GM08714 (cell line): Measurements from ENCODE around the gene NHLRC2.

Experiments used
- H3K4me3 ChIP-seq: fragments of 200-500 bp; sonication (Bioruptor generic); 2 replicates; pipeline ENCODE4 v1.5.1; 2014; ENCODE audit warnings: mild to moderate bottlenecking, low read length, inconsistent platforms
- ZNF274 ChIP-seq: IDR thresholded peaks from 2 replicates; pipeline ENCODE4 v1.6.1; 2012; ENCODE audit warnings: mild to moderate bottlenecking, low read depth, low read length

Gene NHLRC2

DNA sequence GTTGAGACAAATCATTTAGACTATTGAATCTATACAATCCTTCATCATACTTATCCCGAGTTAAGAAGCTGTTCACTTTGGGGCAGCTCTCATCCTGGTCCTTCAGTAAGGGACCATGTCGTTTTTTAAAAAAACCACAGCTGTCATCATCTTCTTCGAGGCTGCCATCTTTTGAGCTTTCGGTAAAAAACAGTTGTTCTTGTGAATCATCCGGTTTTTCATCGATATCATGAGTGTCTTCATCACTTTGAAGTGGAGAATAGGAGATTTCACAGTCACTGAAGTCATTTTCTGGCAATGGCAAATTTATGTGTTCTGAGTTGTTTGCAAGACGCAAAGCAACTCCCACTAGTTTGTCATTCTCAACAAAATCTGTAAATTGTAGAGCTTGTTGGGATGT is 4.5 kb upstream of the NHLRC2 start:
- TF ChIP-seq ZNF274: no peak
- H3K4me3 ChIP-seq: no peak overlapping the region

DNA sequence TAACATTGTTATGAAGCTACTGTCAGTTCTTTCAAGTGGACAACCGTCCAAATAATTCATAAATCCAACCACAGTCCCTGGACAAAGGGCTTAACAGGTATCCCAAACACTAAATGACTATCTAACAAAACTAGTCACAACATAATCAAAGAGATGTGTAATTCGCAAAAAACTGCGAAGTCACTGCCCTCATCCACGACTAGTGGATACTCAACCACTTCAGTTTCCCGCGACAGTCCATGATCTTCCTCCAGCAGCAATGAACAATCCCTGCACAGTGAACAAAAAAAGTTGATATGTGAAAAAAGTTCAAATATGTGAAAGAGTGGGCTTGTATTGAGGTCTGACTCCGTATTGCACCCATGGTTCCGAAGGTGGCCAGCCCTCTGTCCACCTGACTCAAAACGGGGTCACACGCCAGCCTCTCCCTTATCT is 866 bp upstream of the NHLRC2 start:
- peak overlapping the region; percentile 86 for H3K4me3 ChIP-seq
- no peak for TF ChIP-seq ZNF274

DNA sequence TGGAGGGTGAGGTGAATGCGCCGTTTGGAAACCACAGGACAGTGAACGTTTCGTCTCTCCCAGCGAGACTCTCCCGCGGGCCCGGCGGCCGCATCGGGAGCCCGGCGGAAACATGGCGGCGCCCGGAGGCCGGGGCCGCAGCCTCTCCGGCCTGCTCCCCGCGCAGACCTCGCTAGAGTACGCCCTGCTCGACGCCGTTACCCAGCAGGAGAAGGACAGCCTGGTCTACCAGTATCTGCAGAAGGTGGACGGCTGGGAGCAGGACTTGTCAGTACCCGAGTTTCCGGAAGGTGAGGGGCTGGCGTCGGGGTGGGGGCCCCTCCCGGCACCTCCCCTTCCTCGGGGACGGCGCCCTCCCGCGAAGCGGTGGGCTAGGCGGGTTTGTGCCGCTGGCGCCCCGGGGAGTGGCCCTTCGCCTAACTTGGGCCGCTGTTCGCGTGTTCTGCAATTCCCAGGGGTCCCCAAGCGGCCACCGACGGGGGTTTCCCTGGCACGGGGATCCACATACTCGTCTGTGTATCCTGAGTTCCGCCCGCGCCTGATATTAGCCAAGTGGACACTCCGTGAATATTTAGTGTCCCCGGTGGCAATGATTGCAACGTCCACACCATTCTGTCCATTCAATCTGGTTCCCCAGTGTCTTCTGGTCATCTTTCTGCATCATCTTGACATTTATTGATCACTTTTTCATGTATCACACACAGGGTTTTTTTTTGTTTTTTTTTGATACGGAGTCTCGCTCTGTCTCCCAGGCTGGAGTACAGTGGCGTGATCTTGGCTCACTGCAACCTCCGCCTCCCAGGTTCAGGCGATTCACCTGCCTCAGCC is 514 bp downstream of the NHLRC2 start:
- H3K4me3 ChIP-seq: peak overlapping the region; percentile 86
- TF ChIP-seq ZNF274: no peak

DNA sequence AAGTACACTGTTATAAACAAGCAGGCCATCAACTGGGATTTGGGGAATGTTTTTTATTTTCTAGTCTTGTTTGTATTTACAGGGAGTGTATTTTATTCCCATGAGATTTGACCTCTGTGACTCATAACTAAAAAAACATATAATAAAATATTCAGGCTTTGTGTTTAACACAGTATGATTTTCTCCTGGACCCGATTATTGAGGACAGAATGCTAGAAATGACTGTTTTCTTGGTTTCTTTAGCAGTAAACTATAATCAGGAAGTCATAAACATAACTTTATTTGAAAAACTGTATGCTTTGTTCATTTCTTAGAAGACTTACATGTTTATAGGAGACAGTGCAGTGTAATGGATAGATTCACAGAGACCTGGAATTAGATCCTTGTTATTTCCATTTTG is 2.1 kb downstream of the NHLRC2 start:
- peak overlapping the region; percentile 86; the same call in 1 of the 2 replicates for H3K4me3 ChIP-seq
- TF ChIP-seq ZNF274: no peak

DNA sequence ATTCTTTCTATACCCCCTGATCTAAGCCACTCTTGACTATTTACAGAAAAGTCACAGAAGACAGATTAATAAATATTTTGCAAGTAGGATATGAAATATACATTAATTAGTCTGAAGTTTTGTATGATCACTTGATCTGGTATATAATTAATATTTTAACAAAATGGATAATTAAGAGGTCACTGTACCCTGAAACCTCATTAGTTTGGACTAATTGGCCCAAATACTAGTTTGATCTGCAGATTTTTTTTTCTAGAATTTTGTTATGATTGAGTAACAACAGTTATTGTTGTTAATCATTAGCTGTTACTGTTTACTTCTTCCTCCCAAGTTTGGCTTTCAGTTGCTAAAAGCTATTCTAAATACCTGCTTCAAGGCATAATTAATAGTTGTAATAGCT is 2.7 kb downstream of the NHLRC2 start:
- TF ChIP-seq ZNF274: no peak
- H3K4me3 ChIP-seq: peak overlapping the region; percentile 86; the same call in 1 of the 2 replicates

DNA sequence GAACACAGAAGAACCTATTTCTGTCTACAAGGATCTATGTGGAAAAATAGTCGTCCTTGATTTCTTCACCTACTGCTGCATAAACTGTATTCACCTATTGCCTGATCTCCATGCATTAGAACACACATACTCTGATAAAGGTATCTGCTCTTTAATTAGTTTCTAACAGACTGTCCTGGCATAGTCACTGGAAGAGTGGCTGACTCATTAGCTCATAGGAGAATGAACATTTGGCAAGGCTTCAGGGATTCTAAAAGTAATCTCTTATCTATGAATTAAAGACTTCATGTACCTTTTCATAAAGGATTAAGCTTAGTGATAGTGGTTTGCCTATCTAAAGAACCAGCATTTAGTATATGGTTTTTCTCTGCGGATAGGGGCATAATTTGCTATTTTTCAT is 4.1 kb downstream of the NHLRC2 start:
- no peak for TF ChIP-seq ZNF274

DNA sequence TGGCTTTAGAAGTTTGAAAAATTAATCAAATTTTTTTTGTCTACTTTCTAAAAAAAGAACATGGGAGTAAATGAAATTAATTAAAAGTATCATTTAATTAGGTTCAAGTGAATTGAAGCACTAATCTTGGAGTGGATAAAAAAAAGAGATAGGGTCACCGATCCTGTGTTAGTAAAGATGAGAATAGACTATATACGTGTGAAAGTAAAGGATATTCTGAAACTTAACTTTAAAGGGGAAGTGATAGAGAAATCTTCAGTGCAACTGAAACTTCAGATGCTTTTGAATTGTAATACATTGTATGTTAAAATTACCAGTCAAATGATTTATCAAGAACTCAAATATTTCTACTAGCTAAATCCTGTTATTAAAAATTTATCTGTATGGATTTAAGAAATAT is 4.8 kb downstream of the NHLRC2 start:
- TF ChIP-seq ZNF274: no peak
- peak overlapping the region; percentile 55; the same call in 1 of the 2 replicates for H3K4me3 ChIP-seq

More for the DNA sequence above, 4.1 kb downstream of the NHLRC2 start:
- no peak overlapping the region; the same call in 1 of the 2 replicates for H3K4me3 ChIP-seq

DNA sequence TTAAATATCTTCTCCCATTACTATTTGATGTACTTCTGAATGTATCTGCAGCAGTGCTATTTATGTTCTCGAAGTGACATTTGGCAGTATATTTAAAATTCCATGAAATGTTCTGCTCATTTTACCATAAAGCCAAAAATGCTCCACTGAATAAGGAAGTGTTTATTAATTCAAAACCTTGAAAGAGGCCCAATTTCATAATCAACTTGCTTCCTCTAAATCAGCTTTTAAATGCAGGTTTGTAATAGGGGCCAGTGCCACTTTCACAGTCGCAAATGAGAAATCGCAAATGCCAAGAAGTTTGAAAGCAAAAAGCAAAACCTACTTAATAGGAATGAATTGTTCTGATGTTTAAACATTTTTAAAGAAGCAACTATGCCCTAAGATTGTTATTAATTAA is 11.4 kb downstream of the NHLRC2 start:
- no peak for TF ChIP-seq ZNF274
- H3K4me3 ChIP-seq: no peak overlapping the region

DNA sequence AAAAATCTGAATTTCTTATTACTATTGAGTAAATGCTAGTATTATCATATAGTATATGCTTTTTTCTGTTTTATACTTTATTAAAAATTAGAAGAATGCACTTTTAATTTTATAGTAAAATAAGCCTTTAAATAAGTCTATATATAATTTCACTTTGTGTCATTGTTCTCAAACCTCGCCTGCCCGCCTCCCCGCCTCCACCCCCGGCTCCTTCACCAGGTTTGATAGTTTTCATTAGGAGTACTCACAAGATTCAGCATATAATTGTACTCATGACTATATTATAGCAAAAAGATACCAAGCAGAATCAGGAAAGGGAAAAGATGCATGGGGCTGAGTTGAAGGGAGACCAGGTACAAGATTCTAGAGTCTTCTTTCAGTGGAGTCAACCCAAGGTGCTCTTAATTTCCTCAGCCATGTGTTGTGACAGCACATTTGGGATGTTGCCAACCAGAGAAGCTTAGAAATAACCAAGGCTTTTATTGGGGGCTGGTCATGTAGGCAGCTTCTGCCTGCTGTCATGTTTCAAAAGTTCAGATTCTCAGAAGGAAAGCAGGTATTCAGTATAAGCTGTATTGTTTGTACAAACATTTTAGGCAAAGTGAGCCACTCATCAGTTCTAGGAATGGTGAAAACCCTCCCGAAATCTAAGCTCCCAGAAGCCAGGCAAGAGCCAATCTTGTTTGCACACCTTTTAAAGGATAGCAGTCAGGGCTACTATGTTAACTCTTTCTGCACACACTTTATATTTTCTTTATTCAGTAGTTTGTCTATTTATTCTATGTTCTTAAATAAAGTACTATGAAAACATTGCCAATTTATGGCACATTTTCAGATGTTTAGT is 12.3 kb downstream of the NHLRC2 start:
- no peak overlapping the region for H3K4me3 ChIP-seq
- no peak for TF ChIP-seq ZNF274

DNA sequence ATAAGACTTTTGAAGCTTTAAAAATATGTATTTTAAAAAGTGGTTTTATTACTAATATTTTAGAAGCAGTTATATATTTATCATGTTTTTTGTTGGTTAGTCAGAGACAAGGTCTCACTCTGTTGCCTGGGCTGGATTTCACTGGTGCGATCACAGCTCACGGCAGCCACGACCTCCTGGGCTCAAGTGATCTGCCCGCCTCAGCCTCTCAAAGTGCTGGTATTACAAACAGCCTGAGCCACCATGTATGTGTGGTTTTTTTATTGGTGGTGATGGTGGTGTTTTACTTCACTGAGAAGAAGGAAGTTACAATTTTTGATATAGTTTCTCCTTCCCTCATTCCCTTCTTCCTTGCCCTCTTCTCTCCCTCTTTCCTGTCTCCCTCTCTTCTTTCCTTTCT is 13.4 kb downstream of the NHLRC2 start:
- no peak for TF ChIP-seq ZNF274
- H3K4me3 ChIP-seq: no peak overlapping the region

DNA sequence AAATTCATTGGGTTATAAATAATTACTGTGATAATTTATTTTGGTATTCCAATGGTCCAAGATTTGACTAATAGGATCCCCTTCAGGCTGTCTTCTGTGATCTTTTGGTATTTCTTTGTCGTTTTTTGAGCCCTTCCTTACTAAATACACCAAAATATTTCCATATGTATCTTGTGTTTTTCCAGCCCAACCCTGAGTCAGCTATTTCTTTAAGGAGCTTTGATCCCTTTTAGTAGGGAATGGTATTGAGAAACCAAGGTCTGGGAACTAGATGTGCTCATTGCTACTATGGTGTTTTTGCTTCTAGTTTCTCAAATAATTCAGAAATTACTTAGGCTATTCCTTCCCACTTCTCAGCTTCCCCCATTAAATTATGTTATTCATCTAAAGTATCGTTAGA is 15.3 kb downstream of the NHLRC2 start:
- TF ChIP-seq ZNF274: no peak
- no peak overlapping the region for H3K4me3 ChIP-seq

DNA sequence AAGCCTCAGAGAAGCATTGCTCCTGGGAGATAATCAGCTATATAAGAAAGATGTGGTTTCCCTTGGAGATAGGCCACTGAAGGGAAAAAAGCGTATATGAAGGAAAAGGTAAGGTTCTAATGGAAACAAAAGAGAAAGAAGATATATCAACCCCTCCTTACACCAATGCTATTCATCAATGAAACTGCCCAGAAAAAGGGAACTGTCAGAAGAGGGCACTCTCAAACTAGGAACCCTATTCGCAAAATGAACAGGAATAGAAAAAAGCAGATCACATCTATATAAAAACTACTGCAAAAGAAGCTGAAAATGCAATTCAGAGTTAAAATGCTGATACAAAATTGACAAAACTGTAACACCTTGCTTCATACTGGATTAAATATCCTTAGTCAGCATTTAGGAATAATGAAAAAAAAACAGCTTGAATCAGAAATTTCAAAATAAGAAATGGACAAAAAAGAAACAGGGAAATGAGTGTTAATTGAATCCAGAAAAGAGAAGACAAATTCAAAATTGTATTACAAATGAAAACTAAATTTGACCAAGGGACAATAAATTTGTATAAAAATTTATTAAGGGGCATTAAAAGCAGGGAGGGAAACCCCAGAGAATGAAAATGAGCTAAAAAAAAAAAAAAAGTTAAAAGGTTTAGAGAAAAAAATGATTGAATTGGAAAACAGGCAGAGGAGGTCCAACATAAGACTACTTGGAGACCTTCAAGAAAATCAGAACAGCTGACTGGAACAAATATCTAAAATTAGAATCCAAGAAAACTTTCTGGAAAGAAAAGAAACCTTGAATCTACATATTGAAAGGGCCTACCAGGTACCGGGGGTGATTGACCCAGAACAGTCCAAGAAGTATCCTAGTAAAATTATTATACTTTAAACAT is 17.9 kb downstream of the NHLRC2 start:
- H3K4me3 ChIP-seq: no peak overlapping the region
- TF ChIP-seq ZNF274: no peak

DNA sequence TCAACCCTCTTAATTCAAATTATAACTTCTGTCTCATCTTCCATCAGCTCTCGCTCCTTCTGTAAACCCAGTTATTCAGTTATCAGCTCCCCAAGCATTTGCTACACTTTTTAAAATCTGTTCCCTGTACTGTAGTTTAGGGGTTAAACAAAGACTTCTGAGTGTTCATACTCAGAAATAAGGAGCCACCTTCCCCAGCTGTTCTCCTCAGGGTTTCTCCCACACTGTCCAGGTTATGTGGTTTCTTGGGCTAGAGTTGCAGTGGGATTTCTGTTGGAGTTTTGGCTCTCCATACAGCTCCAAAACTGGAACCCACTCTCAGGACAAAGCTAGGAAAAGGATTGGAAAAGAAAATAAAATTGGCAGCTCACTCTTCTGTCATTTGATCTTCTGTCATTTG is 20.8 kb downstream of the NHLRC2 start:
- no peak overlapping the region for H3K4me3 ChIP-seq
- TF ChIP-seq ZNF274: no peak

DNA sequence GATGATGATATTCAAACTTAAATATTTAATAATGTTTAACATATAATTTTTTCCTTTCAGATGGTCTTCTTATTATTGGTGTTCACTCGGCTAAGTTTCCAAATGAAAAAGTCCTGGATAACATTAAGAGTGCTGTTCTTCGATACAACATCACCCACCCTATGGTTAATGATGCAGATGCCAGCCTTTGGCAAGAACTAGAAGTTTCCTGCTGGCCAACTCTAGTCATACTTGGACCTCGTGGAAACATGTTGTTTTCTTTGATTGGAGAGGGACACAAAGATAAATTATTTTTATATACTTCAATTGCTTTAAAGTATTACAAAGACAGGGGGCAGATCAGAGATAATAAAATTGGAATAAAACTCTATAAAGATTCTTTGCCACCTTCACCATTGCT is 22.0 kb downstream of the NHLRC2 start:
- TF ChIP-seq ZNF274: no peak
- no peak overlapping the region for H3K4me3 ChIP-seq

DNA sequence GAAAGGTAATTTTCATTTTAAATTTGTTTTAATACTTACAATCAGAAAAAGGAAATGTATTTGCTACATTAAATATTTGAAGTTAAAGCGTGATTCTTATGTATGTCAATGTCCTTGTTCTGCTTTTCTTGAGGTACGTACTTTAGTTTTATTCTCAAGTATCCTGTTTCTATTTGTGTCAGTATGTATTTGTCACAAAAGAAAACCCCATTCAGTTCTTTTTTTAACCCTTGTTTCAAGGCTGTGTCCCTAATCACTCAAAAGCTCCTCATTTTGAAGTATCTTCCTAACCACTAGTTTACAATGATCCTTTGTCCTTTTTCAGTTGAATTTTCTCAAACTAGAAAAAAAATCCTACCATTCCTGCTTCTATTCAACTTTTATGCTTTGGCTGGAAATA is 25.2 kb downstream of the NHLRC2 start:
- no peak for TF ChIP-seq ZNF274

More for the DNA sequence above, 25.2 kb downstream of the NHLRC2 start:
- H3K4me3 ChIP-seq: no peak overlapping the region
